Tibial artery (tissue), 4 donors: Measurements from ENCODE around the gene MRPL10.

Experiments
- DNase-seq, 2 donors: peaks; one replicate each; pipeline ENCODE4 v3.0.0-alpha.2; 2019
- H3K27ac ChIP-seq, 2 donors: fragments of 200-600 bp; sonication (generic) in 1 of 2; 1 replicate in 1 of 2; 2 replicates in 1 of 2; pipeline ENCODE4 v1.5.1; 2018 to 2019; ENCODE audit warnings: mild to moderate bottlenecking in 1 of 2
- H3K27me3 ChIP-seq, 2 donors: fragments of 200-600 bp; sonication (generic) in 1 of 2; one replicate each; pipeline versions ENCODE4 v1.5.1 to v1.6.0; 2016 to 2019
- H3K36me3 ChIP-seq, 3 donors: fragments of 200-600 bp; sonication (generic) in 2 of 3; one replicate each; pipeline ENCODE4 v1.5.1; 2016 to 2019; ENCODE audit warnings: mild to moderate bottlenecking in 2 of 3
- H3K4me1 ChIP-seq, 4 donors: fragments of 200-600 bp; sonication (generic) in 2 of 4; 1 replicate in 3 of 4; 2 replicates in 1 of 4; pipeline ENCODE4 v1.5.1; 2016 to 2019
- H3K4me3 ChIP-seq, 2 donors: fragments of 200-600 bp; sonication (generic) in 1 of 2; 1 replicate in 1 of 2; 2 replicates in 1 of 2; pipeline ENCODE4 v1.5.1; 2018 to 2019; ENCODE audit warnings: mild to moderate bottlenecking in 2 of 2
- H3K9me3 ChIP-seq, 3 donors: fragments of 200-600 bp; sonication (generic) in 1 of 3; one replicate each; pipeline ENCODE4 v1.5.1; 2016 to 2019
- intact Hi-C: fragments of 100-400 bp; cut with DNase I; formaldehyde crosslinking; loops from one replicate; pipeline ENCODE4 v1.15.0; 2023; ENCODE audit warnings: low total_unique reads
- TF ChIP-seq, protein P1 (sequence below), 2 experiments: fragments of 200-600 bp in 1 of 2; fragments of 450-650 bp in 1 of 2; IDR thresholded peaks; one replicate each; pipeline ENCODE4 v1.5.1; 2017 to 2019; ENCODE audit warnings: antibody characterized with exemption in 2 of 2, mild to moderate bottlenecking in 1 of 2, moderate library complexity in 1 of 2

The MRPL10 gene

DNA sequence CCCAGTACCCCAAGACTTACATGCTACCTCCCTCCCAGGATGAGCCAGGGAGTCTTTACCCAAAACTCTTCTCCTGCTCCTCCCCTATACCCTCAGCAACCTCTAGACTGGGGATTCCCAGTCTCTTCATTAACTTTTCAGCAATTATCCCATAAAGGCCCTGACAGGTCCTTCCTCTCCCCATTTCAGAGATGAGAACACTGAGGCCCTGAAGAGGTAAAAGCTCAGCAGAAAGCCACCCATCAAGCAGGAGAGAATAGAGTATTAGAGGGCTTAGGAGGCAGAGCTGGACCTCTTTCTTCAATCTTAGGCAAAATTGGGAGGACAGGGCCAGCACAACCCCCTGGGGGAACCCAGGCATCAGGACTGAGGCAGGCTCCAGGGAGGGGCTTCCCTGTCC is 25.5 kb upstream of the MRPL10 start:
- Histone ChIP-seq H3K27ac (no peak overlapping the region), H3K4me1 (peaks cover 0 to 2% (median under 1%) of the 10 kb centered on the region in 4 donors), H3K27me3 (peaks cover 4 to 92% of the 10 kb centered on the region in 2 donors), H3K36me3 (no peaks in the 10 kb centered on the region), H3K4me3 (no peak overlapping the region), H3K9me3 (no peaks in the 10 kb centered on the region)
- intact Hi-C loops: no loop called here
- TF ChIP-seq, protein P1, sequence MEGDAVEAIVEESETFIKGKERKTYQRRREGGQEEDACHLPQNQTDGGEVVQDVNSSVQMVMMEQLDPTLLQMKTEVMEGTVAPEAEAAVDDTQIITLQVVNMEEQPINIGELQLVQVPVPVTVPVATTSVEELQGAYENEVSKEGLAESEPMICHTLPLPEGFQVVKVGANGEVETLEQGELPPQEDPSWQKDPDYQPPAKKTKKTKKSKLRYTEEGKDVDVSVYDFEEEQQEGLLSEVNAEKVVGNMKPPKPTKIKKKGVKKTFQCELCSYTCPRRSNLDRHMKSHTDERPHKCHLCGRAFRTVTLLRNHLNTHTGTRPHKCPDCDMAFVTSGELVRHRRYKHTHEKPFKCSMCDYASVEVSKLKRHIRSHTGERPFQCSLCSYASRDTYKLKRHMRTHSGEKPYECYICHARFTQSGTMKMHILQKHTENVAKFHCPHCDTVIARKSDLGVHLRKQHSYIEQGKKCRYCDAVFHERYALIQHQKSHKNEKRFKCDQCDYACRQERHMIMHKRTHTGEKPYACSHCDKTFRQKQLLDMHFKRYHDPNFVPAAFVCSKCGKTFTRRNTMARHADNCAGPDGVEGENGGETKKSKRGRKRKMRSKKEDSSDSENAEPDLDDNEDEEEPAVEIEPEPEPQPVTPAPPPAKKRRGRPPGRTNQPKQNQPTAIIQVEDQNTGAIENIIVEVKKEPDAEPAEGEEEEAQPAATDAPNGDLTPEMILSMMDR (IDR thresholded peaks at IDR 0.05): no peak
- no peak for DNase-seq

DNA sequence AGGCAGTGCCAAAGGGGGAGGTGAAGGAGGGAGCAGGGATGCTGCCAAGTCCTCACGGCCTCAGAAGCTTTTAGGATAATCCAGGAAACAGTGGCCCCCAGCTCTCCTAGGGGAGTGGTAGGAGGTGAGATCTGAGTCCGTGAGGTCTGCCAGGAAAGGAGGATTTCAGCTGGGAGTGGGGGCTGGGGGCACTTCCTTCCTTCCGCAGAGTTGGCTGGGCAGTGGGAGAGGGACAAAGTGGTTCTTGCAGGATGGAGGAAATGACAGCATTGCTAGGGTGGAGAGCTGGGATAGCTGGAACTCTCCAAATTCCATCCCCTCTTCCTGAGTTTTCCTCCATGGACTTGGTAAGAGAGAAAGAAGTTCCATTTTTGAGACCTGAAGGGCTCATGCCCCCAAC is 24.4 kb upstream of the MRPL10 start:
- peaks cover 4 to 93% of the 10 kb centered on the region in 2 donors for H3K27me3 ChIP-seq
- H3K9me3 ChIP-seq: no peaks in the 10 kb centered on the region
- H3K4me3 ChIP-seq: no peak overlapping the region
- no peaks in the 10 kb centered on the region for H3K36me3 ChIP-seq
- DNase-seq: no peak
- intact Hi-C loops: no loop called here
- H3K27ac ChIP-seq: no peak overlapping the region
- peaks cover 0 to 13% (median 11%) of the 10 kb centered on the region in 4 donors for H3K4me1 ChIP-seq
- TF ChIP-seq, protein P1 (IDR thresholded peaks at IDR 0.05): no peak

DNA sequence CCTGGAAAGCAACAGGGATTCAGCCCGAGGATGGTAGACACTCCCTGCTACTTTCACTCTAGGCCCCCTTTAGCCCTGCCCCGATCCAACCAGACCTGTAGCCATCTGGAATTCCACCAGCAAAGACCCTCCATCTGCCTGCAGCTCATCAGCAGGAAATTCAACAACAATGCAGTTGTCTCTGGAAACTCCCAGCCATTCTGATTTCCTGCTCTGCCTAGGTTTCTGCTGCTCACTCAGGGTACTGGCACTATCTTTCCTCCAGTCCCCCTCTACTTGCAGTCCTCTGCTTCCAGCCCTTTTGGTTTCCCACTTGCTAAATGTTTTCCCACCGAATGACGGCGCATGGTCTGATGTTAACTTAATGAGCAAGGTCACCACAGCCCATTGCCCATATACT is 22.3 kb upstream of the MRPL10 start:
- Histone ChIP-seq H3K4me3 (no peak overlapping the region), H3K4me1 (peaks cover 0 to 16% (median 12%) of the 10 kb centered on the region in 4 donors), H3K9me3 (no peaks in the 10 kb centered on the region), H3K27ac (no peak overlapping the region), H3K27me3 (peaks cover 4 to 99% of the 10 kb centered on the region in 2 donors), H3K36me3 (no peaks in the 10 kb centered on the region)
- DNase-seq: no peak
- intact Hi-C loops: no loop called here
- TF ChIP-seq, protein P1 (IDR thresholded peaks at IDR 0.05): no peak

DNA sequence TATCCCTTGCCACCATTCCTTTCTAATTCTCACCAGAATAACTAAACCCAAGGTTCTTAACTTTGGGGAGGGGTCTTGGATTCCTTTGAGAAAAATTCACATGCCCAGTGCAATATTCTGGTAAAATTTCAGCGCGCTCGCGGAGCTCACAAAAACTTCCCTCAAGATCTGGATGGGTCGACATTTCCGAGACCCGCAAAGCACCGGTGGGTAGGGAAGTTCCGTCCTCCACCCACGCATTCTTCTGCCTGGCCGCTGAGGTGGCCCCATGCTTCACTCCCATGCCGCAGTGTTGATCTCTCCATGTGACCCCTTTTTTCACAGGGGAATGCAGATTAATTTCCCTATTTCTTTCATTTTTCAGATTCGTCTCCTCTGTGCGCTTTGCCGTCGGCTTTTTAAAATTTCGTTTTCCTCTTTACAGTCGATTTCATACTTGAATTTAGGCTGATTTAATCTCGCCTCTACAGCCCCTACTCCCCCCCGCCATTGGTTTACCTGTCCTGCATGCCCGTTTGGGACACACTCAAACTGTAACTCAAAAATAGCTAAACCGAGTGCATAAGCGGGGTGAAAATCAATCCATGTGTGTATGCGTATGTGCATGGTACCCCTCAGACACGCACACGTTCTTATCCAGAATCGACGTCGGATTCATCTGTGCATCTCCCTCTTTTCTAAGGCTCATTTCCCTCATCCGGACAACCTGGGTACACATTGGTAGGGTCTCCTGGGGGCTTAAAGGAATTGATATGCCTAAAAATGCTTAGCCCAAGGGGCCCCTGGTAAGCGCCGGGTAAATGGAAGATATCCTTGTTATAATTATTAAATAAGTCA is 21.0 kb upstream of the MRPL10 start:
- H3K27ac ChIP-seq: no peak overlapping the region
- DNase-seq: no peak
- intact Hi-C loops: no loop called here
- peaks cover 0 to 21% (median 15%) of the 10 kb centered on the region in 4 donors for H3K4me1 ChIP-seq
- H3K27me3 ChIP-seq: peaks cover 4 to 100% of the 10 kb centered on the region in 2 donors
- H3K4me3 ChIP-seq: no peak overlapping the region
- H3K9me3 ChIP-seq: no peaks in the 10 kb centered on the region
- TF ChIP-seq, protein P1 (IDR thresholded peaks at IDR 0.05): no peak
- H3K36me3 ChIP-seq: no peaks in the 10 kb centered on the region

DNA sequence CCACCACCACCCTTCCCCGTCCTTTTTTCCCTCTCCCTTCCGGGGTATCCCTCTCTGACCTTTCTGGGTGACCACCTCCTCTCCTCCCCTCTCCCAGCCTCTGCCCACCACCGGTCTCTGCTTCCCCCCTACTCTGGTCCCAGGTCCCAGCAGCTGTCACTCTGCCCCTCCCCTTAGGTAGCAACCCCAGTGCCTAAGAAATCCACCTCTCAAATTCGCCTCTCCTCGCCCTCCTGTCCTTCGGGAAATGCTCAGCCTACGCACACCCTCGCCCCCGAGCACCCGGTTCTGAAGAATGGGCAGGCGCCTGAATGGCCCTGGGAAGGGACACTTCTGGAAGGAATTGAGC is 20.4 kb upstream of the MRPL10 start:
- peaks cover 0 to 27% (median 18%) of the 10 kb centered on the region in 4 donors for H3K4me1 ChIP-seq
- no peaks in the 10 kb centered on the region for H3K9me3 ChIP-seq
- H3K36me3 ChIP-seq: no peaks in the 10 kb centered on the region
- DNase-seq: no peak
- TF ChIP-seq, protein P1 (IDR thresholded peaks at IDR 0.05): no peak
- no peak overlapping the region for H3K27ac ChIP-seq
- H3K4me3 ChIP-seq: no peak overlapping the region
- peaks cover 4 to 100% of the 10 kb centered on the region in 2 donors for H3K27me3 ChIP-seq
- intact Hi-C loops: no loop called here
